Lower lobe of right lung (tissue), 2 donors: ENCODE measurements around the gene ALOXE3. TPM values are rescaled to one million over a fixed set of nuclear protein-coding genes. Genes with fewer than 3 reads are reported as not detected.

ENCODE experiments used
- ATAC-seq, 2 donors: fragments of 200-7000 bp; cut with Tn5 transposase; one replicate each; pipeline ENCODE4 v1.9.1; 2020 to 2022; ENCODE audit warnings: mild to moderate bottlenecking in 2 of 2, moderate library complexity in 2 of 2
- DNase-seq: peaks from one replicate; pipeline ENCODE4 v3.0.0-alpha.2; 2020
- H3K27ac ChIP-seq: fragments of 200-600 bp; one replicate; pipeline ENCODE4 v1.8.0; 2022
- H3K27me3 ChIP-seq: fragments of 200-600 bp; one replicate; pipeline ENCODE4 v1.8.0; 2022; ENCODE audit warnings: low read depth
- H3K36me3 ChIP-seq: fragments of 200-600 bp; one replicate; pipeline ENCODE4 v1.8.0; 2022; ENCODE audit warnings: mild to moderate bottlenecking
- H3K4me1 ChIP-seq: fragments of 200-600 bp; one replicate; pipeline ENCODE4 v1.8.0; 2022
- H3K4me3 ChIP-seq: fragments of 200-600 bp; one replicate; pipeline ENCODE4 v1.8.0; 2022; ENCODE audit warnings: mild to moderate bottlenecking
- H3K9me3 ChIP-seq: fragments of 200-600 bp; one replicate; pipeline ENCODE4 v1.8.0; 2022
- CTCF ChIP-seq: fragments of 200-600 bp; IDR thresholded peaks from one replicate; pipeline ENCODE4 v1.8.0; 2022; ENCODE audit warnings: antibody characterized with exemption, mild to moderate bottlenecking
- intact Hi-C: fragments of 100-400 bp; cut with DNase I; formaldehyde crosslinking; loops from one replicate; pipeline ENCODE4 v1.11.0; 2022
- total RNA-seq: library from RNA; stranded (reverse); fragmentation: NEBNext Ultra II Directional; extraction: Animal tissue kit (Norgen Biotek cat#: 25700); gene quantifications from one replicate; pipeline ENCODE4 v1.2.1, GENCODE V29; 2021
- donor health status: DM: no; HTN: yes; CAD: no; lungs with severe emphysema.

The ALOXE3 gene
- total RNA-seq, 1 donor from 2014 or later: not detected

GRCh38 chr17:8071496-8071895 is 46.8 kb downstream of the ALOXE3 start:
- intact Hi-C loops: no loop called here
- Histone ChIP-seq H3K36me3 (no peaks in the 10 kb centered on the region), H3K9me3 (no peaks in the 10 kb centered on the region), H3K4me3 (no peak overlapping the region), H3K4me1 (peaks cover 43% of the 10 kb centered on the region), H3K27ac (no peak overlapping the region), H3K27me3 (peaks cover 53% of the 10 kb centered on the region)
- ATAC-seq (no peak), DNase-seq (peak; percentile 29)
- TF ChIP-seq CTCF: no peak

- H3K27ac ChIP-seq: no peak overlapping the region
- intact Hi-C loops: no loop called here
- H3K27me3 ChIP-seq: peaks cover 40% of the 10 kb centered on the region
- no peak overlapping the region for H3K4me3 ChIP-seq
- peaks cover 43% of the 10 kb centered on the region for H3K4me1 ChIP-seq
- no peak for TF ChIP-seq CTCF
- no peaks in the 10 kb centered on the region for H3K36me3 ChIP-seq
- no peaks in the 10 kb centered on the region for H3K9me3 ChIP-seq
- DNase-seq: peak; percentile 37
- no peak for ATAC-seq
These were observed 48.8 kb downstream of the ALOXE3 start for GRCh38 chr17:8069587-8069860.

- Histone ChIP-seq H3K4me1 (peaks cover 42% of the 10 kb centered on the region), H3K9me3 (no peaks in the 10 kb centered on the region), H3K27me3 (peaks cover 37% of the 10 kb centered on the region), H3K4me3 (no peak overlapping the region), H3K27ac (peak overlapping the region; percentile 1), H3K36me3 (no peaks in the 10 kb centered on the region)
- DNase-seq: peak; percentile 74
- ATAC-seq: peak; percentile 48 to 61
- TF ChIP-seq CTCF: no peak
- intact Hi-C loops: no loop called here
These were observed 49.4 kb downstream of the ALOXE3 start for GRCh38 chr17:8068736-8069586.

- H3K4me1 ChIP-seq: peaks cover 30% of the 10 kb centered on the region
- TF ChIP-seq CTCF: no peak
- H3K27me3 ChIP-seq: peaks cover 33% of the 10 kb centered on the region
- no peaks in the 10 kb centered on the region for H3K9me3 ChIP-seq
- H3K27ac ChIP-seq: no peak overlapping the region
- H3K4me3 ChIP-seq: no peak overlapping the region
- ATAC-seq (no peak), DNase-seq (peak; percentile 44)
- intact Hi-C loops: no loop called here
- no peaks in the 10 kb centered on the region for H3K36me3 ChIP-seq
These were observed 50.5 kb downstream of the ALOXE3 start for GRCh38 chr17:8067806-8068205.

DNA sequence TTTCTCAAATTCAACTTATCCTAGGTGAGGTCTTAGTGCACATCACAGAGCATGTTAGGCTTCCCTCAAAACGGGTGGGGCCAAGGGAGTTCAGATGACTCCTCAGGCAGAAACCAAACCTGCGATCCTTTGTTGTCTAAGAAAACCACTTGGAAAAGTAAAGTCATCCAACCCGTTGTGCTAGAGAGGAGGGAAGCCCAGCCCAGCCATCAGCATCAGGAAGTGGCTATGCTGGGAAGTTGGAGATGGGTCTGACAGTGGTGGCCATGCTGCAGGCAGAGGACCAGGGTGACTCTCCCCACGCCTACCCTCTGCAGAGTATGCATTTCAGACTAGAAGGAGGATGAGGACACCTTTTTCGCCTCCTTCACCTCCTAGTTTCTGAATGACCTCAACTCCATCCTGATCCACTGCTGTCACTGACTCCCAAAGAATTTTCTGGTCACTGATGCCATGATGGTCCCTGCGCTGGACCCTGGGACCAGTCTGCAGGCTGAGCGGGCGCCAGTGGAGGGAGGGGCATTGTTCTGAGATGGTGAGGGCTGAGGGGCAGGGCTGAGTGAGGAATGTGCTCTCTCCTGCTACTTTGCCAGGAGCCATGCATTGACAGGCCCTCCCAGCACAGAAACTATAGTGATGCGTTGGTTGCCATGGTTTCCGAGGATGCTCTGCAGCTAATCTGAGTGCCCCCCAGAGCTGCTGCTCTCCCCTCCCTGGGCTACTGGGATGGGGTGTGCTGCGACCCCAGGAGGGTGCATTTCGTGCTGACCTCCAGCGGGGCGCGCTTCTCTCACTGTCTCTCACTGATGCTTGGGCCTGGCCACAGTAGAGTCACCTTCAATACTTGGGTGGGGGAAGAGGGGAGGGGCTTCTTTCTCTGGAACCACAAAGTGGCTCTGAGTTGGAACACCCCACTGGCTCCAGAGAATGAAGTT is 51.2 kb downstream of the ALOXE3 start:
- TF ChIP-seq CTCF: no peak
- Histone ChIP-seq H3K27me3 (peaks cover 33% of the 10 kb centered on the region), H3K4me3 (no peak overlapping the region), H3K27ac (no peak overlapping the region), H3K36me3 (no peaks in the 10 kb centered on the region), H3K9me3 (no peaks in the 10 kb centered on the region), H3K4me1 (peaks cover 23% of the 10 kb centered on the region)
- DNase-seq (peak; percentile 42), ATAC-seq (peak; percentile 2 to 11)
- intact Hi-C loops: no loop called here
